Glomerular visceral epithelial cell (primary cell): Measurements from ENCODE around the gene ACBD4.
A peak's percentile ranks its signal among the peaks of the same experiment; 100 is the strongest.

ENCODE experiments used
- DNase-seq: peaks from one replicate; pipeline ENCODE4 v3.0.0-alpha.2; 2016; ENCODE audit errors: extremely low spot score

Gene ACBD4

DNA sequence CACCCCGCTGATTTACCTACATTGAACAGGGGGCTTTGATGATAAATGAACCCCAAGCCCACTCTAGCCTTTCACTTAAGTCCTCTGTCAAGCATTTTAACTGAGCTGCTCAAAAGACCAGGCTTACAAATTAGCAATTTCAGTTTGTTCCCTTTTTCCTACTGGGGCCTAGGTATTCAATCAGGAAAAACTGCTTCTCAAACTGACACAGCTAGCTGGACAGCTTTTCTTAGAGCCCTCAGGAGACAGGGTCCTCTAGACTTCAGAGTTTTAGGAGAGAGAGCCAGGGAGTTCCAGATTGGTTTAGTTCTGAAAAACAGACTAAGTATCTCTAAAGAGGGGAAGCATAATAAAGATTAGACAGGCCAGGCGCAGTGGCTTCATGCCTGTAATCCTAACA is 20.0 kb downstream of the ACBD4 start:
- no peak for DNase-seq

DNA sequence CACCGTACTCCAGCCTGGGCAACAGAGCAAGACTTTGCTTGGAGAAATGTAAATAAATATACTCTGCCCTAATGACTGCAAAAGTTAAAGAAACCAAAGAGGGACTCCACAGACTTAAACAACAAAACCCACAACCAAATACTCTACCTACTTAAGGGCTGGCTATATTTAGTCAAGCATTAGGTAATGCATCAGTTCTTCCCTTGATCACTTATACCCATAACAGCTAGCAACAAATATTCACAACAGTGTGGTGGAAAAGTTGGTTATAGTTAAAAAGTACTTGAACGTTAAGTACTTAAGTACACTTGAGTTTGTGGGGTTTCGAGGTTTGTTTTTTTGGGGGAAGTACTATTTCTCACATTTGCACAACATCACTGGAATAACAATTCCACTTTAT is 20.8 kb downstream of the ACBD4 start:
- DNase-seq: no peak

DNA sequence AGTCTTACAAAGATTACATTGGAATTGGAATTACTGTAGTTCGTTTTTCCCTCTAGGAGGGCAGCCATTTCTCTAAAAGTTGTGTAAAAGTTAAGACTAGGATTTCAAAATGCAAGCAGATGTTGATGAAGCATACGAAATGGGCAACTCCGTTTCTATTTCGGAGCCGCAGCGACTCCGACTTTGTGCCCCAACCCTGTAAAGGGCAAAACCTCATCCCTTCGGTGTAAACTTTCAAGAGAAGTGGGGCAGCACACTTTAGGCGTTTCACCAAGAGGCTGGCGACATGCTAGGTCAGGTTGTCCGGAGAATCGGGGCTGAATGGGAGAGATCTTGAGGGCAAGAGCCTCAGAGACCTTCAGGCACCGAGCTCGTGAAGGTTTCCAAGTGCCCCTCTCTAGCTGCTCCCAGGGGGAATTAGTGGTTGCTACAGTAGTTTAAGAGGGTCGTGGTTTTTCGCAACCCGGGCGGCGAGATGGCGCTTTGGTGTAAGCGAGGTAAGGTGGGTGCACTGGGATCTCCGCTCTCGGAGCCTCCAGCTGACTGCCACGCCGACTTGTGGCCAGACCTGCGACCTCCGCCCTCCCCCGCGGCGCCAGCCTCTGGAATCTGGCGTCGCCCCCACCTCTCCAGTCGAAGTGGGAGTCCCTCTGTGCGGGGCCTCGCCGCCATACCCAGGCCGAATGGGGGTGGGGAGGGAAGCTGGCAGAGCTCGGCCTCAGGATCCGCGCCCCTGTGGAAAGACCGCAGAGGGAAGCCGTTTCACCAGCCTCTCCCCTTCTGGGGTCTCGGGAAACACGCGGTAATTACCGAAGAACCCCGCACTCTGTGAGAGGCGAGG is 25.2 kb downstream of the ACBD4 start:
- peak; percentile 69 for DNase-seq

DNA sequence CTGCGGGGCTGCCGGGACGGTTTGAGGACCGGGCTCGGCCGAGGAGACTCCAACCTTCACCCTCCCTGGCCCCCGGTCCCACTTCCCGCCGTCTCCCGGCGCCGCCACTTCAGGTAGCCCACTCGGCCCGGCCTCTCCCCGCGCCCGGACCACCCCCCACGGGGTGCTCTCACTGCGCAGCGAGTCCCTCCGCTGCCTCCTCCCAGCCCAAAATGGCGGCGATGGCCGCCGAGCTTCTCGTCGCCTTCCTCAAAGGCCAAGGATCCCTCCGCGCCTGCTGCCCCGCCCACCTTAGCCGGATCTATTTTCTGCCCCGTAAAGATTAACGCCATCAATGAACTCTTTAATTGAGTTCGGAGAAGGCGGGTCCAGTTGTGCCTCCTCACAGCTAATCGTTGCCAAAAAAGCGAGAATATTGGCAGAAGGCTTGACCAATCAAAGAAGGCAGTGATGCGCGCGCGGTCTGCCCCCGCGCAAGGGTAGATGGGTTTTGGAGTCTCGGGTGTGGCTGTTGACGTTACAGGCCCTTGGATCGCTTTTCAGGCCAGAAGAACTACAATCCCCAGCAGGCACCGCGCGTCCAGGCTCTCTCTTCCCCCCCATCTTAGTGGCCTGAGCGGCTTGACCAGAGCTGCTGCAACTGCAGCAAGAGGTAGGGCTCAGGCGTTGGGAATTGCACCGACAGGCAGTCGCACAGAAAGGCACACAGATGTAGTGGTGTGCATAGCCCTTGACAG is 26.0 kb downstream of the ACBD4 start, which contains the start of gene HEXIM2:
Gene HEXIM2, plus strand, starts transcription at position 588 of the 737 bp plus-strand sequence. CDS start 919 bp downstream, outside the sequence.
- DNase-seq: peak; percentile 100

DNA sequence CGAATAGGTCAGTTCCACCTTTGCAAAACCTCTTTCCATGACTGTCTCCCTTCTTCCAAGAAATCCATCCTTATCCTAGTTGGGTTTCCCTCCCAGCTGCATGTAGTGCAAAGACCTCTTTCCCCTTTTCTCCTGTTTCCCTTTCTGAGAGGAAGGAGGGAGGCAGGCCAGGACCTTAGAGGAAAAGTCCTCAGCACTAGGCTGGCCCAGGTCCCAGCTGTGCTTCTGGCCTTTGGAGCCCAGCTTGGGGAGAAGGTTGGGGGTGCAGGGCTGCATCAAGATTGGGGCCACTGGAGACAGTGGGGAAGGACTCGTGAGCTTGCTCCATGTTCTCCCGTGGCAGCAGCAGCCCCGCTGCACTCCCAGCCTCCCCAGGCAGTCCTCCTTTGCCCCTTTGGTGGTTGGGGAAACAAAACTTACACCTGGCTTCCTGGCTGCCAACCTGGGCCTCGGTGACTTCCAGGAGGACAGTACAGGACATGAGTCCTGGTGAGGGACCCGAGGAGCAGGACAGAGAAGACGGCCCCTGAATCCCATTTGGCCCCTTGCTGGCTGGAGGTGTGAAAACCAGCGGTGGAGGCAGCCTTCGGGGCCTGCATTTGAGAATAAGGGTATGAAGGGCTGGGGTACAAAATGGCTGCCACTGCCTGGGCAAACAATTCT is 26.7 kb downstream of the ACBD4 start:
- no peak for DNase-seq

DNA sequence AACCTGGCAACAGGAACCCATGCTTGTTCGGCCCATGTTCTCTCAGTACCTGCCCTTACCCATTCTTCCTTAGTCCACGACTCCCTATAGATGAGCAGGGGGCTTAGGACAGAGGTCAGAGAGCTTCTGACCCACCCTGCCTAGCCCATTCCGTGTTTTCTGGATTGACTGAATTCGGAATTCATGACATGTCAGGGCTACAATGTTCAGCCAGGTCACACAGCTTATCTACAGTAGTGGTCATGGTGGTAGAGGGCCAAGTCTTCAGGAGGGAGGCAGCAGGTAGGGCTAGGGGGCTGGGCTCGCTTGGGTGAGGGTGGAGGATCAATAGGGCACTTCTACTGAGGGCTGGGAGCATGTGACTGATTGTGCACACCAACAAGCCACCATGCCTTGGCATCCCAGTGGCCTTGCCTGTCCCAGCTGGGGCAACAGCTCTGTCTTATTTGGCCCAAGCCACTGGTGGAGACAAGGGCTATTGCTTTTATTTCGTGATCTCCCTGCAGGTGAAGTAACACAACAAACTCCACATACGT is 29.3 kb downstream of the ACBD4 start:
- no peak for DNase-seq

DNA sequence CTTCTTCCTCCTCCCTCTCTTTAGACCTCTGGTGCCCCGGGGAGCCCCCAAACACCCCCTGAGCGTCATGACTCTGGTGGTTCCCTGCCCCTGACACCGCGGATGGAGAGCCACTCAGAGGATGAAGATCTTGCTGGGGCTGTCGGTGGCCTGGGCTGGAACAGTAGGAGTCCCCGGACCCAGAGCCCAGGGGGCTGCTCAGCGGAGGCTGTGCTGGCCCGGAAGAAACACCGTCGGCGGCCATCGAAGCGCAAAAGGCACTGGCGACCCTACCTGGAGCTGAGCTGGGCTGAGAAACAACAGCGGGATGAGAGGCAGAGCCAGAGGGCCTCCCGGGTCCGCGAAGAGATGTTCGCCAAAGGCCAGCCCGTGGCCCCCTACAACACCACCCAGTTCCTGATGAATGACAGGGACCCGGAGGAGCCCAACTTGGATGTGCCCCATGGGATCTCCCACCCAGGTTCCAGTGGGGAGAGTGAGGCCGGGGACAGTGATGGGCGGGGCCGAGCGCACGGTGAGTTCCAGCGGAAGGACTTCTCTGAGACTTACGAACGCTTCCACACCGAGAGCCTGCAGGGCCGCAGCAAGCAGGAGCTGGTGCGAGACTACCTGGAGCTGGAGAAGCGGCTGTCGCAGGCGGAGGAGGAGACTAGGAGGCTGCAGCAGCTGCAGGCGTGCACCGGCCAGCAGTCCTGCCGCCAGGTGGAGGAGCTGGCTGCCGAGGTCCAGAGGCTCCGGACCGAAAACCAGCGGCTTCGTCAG is 33.7 kb downstream of the ACBD4 start:
- no peak for DNase-seq

DNA sequence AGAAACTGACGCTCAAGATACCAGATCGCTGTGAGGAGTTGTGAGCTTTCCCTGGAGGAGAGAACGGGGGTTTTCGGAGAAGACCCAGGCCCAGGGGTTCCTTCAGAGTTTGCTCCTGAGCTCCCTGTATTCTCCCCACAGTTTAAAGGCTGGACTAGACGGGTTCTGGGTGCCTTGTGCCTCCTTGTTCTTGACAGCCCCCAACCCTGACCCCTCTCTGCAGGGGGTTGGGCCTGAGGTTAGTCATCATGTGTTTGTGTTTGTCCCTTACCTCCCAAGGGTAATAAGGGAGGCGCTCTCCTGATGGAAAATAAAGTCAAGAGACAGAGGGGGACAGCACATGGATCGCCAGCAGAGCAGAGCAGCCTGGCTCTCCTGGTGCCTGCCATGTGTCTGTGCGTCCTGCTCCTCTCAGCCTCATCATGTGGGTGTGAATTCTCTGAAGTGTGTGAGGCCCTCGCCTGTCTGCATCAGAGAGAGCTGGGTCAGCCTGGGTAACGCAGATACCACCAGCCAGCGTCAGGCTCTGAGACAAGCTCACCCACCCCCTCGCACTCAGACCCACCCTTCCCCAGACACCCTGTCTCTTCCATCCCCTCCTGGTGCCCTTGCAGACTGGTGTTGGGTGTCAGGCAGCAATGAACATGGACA is 34.9 kb downstream of the ACBD4 start:
- DNase-seq: no peak

DNA sequence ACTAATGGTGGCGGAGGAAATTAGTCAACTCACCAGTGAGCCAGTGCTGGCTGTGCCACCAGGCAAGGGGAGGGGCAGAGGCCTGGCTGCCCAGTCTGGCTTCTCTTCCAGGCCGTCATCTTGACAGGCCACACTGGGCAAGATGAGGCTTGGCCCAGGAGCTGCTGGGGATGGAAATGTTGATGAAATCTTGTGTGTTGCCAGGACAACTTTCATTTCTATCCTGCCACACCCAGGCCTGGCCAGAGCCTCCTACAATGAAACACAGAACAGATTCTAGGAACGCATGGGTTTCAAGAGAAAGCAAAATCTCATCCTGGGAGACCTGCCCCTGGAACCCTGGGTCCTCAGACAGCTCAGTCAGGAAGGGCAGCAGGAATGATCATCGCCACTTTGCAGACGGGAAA is 35.4 kb downstream of the ACBD4 start:
- peak; percentile 84 for DNase-seq

DNA sequence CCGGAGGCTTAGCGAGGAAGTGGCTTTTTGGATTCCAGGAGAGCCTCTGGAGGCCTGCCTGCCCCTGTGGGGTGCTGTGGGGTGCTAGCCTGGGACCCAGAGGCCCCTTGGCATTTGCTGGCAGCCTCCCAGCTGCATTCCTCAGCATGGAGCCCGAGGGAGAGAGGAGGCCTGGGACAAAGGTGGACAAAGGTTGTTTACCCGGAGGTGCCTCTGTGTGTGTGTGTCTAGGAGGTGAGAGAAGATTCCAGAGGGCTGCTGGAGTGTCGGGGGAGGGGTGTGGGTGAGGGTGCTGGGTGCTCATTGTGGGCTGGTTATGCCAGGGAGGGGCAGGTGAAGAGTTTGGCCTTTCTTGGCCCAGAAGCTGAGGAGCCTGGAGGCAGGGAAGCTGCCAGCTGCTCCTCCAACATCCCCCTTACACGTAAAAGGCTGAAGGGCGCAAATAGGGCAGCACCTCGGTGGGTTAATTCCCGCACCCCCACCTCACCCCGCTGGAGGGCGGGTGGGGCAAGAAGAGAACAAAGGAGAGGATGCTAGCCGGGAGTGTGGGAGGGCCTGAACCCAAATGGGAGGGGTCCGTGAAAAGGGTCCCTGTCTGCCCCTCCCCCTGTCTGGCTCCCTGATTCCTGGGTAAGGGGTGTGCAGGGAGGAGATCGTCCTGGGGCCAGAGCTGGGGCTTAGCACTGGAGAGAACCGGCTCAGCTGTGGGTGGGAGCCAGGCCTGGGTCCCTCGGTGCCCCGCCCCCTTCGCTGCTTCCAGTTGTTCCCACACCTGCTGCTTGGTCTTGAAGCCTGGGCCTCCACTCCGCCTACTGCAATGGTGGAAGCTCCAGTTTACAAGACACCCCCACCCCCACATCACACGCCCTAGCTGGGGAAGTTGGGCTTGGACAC is 36.1 kb downstream of the ACBD4 start:
- peak; percentile 92 for DNase-seq

DNA sequence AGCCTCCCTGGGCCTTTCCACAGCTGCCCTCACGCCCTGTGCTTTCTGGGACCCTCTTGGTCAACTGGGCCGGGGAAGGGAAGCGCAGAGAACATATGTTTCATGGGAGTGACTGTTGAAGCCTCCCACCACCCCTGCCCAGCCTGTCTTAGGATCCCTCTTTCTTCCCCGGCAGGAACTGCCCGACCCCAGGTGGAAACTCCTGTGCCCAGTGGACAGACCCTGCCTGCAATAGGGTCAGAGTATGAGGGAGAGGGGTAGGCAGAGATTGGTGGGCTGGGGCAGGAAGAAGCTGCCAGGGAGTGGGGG is 36.7 kb downstream of the ACBD4 start:
- no peak for DNase-seq

DNA sequence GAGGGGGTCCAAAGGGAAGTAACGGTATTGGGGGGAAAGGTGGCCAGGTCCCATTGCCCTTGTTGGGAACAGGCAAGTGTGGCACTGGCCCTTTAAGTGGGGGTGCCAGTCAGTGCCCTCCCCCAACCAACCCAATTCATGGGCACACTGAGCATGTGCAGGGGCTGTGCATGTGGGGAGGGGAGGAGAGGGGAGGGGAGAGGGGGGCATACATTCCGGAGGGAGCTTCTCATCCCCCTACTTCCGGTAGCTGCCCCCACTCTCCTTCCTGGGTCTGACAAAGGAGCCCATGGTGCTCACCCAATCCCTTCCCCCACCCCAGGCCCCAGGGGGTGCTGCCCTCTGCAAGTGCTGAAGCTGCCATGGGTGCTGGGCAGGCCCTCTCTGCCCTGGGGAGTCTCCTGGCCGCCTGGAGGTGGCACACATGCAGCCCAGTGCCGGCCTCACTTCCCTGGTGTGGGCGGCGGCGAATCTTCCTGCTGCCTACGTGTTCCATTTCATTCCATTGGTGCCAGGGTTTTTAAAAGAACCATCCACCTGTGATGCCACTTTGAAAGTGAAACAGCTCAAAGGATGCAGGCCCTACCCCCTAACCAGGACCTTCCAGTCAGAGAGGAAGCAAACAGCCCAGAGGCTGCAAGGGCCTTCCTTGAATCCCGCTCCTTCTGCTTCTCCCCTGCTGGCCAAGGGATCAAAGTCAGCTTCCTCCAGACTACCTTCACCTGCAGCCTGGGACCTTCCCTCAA is 37.2 kb downstream of the ACBD4 start:
- peak; percentile 99 for DNase-seq

DNA sequence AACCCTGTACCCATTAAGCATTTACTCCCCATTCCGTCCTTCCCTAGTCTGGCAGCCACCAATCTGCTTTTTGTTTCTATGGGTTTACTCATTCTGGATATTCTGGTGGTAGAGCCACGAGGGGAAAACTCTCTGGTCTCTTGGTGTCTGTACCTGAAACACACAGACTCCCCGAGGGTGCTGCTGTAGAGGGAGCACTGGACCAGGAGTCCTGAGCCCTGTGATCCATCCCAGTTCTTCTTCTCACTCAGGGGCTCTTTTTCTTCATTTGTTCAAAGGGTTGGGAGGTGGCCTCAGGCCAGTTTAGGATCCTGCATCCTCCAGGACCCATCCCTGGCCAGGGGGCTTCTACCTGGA is 40.2 kb downstream of the ACBD4 start:
- no peak for DNase-seq

DNA sequence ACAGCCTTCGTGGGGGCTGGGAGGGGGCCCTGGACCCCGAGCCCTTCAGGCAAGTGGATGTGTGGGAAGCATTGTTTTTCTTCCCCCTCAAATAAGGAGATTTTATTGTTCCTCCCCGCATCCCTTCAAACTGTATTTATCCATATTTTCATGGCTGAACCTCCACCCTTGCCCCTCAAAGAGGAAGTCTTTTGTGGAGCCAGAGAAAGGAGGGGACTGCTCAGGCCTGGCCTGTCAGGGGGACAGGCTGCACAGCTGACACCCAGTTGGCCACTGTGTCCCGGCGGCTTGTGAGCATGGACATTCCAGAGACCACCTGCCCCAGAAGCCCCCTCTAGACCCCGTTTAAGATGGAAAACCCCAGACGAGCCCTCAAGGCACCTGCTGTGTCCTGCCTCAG is 42.1 kb downstream of the ACBD4 start:
- no peak for DNase-seq

DNA sequence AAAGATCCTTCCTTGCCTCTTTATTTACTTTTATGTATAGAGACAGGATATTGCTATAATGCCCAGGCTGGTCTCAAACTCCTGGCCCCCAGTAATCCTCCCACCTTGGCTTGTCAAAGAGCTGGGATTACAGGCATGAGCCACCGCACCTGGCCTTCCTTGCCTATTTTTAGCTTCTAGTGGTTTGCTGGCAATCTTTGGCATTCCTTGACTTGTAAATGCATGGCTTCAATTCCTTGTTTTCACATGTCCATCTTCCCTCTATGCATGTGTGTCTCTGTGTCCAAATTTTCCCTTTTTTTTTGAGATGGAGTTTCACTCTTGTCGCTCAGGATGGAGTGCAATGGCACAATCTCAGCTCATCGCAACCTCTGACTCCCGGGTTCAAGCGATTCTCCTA is 48.7 kb downstream of the ACBD4 start:
- no peak for DNase-seq

DNA sequence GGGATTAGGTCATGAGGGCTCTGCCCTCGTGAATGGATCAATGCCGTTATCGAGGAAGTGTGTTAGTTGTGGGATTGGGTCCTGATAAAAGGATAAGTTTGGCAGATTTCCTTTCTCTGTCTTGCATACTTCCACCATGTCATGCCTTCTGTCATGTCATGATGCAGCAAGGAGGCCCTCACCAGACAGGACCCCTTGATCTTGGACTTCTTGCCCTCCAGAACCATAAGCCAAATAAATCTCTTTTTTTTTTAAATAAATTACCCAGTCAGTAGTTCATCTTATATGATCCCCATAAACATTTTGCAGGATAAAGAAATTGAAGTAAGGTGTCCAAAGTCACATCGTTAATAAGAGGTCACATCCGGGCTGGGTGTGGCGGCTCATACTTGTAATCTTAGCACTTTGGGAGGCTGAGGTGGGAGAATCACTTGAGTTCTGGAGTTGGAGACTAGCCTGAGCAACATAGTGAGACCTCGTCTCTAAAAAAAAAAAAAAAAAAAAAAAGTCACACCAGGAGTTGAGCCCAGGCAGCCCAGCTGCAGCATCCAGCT is 51.4 kb downstream of the ACBD4 start:
- DNase-seq: no peak

DNA sequence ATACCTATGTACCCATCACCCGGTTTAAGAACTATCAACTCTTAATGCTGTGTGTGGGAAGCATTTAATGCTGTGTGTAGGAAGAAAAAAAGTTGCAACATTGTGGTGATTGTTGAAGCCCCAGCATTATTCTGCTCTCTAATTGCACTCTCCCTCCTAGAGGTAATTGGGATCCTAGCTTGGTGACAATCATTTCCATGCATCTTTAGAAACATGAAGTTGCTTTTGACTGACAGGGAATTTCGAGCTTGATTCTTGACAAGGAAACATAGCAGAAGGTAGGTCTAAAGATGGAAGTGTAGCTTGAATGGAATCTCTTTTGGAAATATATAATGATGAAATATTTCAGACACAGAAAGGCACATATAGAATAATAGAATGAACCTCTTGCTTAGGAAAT is 53.5 kb downstream of the ACBD4 start:
- no peak for DNase-seq

DNA sequence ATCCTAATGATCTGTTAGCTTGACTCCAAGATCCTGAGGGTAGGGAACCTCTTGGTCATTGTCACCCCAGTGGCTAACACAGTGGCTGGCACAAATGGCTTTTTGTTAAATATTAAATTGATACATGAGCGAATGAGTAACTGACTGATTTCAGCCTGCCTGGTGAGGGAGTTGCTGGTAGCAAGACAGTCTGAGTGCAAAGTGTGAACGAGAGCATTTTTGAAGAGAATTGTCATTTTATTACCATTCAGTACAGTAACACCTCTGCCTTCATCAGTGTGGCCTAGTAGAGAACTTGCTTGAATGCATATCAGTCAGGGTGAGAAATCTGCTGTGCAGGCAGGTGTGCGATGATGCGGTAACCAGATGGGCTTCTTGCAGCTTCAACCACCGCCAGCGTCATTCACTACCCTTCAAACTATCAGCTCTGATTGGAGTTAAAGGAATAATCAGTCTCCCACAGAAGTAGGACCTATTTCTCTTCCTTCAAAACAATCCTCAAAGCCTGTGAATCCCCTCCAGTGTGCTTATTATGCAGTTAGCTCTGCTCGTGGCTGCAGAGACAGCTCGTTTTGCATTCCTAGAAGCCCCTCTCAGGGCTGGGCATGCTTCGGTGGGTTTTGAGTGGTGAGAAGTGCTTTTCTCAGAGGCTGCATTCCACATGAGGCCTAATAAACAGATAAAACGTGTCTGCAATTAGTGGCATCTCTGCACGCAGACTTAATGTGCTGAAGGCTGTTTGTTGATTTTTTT is 55.2 kb downstream of the ACBD4 start:
- peak; percentile 40 for DNase-seq
